Psoas muscle (tissue), 8 donors: ENCODE data around the gene CEACAM19. TPM values are rescaled to one million over a fixed set of nuclear protein-coding genes. Genes with fewer than 3 reads are reported as not detected.
"Not testable (repeated sequence)": the region's sequence is repeated elsewhere in the genome, so short reads cannot be mapped to it uniquely, and the experiment has no call there.

ENCODE experiments used
- ATAC-seq, 4 donors: fragments of 200-7000 bp; cut with Tn5 transposase; one replicate each; pipeline ENCODE4 v1.9.1; 2020; ENCODE audit warnings: moderate library complexity in 3 of 4, mild to moderate bottlenecking in 2 of 4
- DNase-seq, 2 donors: peaks; one replicate each; pipeline ENCODE4 v3.0.0-alpha.2; 2020
- H3K27ac ChIP-seq: fragments of 200-600 bp; one replicate; pipeline ENCODE4 v1.8.0; 2022
- H3K27me3 ChIP-seq, 3 donors: fragments of 200-600 bp in 1 of 3; one replicate each; pipeline versions ENCODE4 v1.6.1 to v1.8.0; 2013 to 2022; ENCODE audit warnings: low read length in 2 of 3, mild to moderate bottlenecking in 2 of 3, moderate library complexity in 1 of 3; ENCODE audit not compliant: insufficient read depth in 3 of 3
- H3K36me3 ChIP-seq, 2 donors: fragments of 200-600 bp in 1 of 2; one replicate each; pipeline versions ENCODE4 v1.6.1 to v1.8.0; 2013 to 2022; ENCODE audit warnings: low read depth in 1 of 2, mild to moderate bottlenecking in 1 of 2, moderate library complexity in 1 of 2; ENCODE audit not compliant: insufficient read depth in 1 of 2
- H3K4me1 ChIP-seq: fragments of 200-600 bp; one replicate; pipeline ENCODE4 v1.8.0; 2022
- H3K4me3 ChIP-seq: fragments of 200-600 bp; one replicate; pipeline ENCODE4 v1.8.0; 2022; ENCODE audit warnings: mild to moderate bottlenecking
- H3K9me3 ChIP-seq: fragments of 200-600 bp; one replicate; pipeline ENCODE4 v1.8.0; 2022
- whole genome bisulfite sequencing, 3 donors: extraction: QIAGEN DNeasy Blood & Tissue Kit; methylation state at CpG; one replicate each; pipeline versions ENCODE4 v1.1.6 to v1.1.7; 2013; 5-methylcytosine and 5-hydroxymethylcytosine counted together
- intact Hi-C, 2 donors: fragments of 100-400 bp; cut with DNase I; formaldehyde crosslinking; loops; one replicate each; pipeline versions ENCODE4 v1.11.0 to v1.14.2; 2022
- polyA plus RNA-seq, 3 donors: library from polyadenylated mRNA; stranded (reverse); fragments of 200-250 nt; gene quantifications; one replicate each; pipeline ENCODE4 v1.2.3, GENCODE V29; 2013
- total RNA-seq, 4 donors: library from RNA; stranded (reverse); fragmentation: NEBNext Ultra II Directional in 2 of 4; extraction: Animal tissue kit (Norgen Biotek cat#: 25700) in 2 of 4; gene quantifications; one replicate each; pipeline versions ENCODE4 v1.2.1 to v1.2.4, GENCODE V29; 2021 to 2023
- TF ChIP-seq, protein P1 (sequence below): fragments of 200-600 bp; IDR thresholded peaks from one replicate; pipeline ENCODE4 v1.8.0; 2022; ENCODE audit warnings: antibody characterized with exemption
- donor health status: healthy with polysubstance abuse.
- donor health status: DM: no; HTN: no; CAD: no; lungs with moderate emphysema.
- donor health status: Bipolar disorder and iron deficiency.
- donor health status: healthy.
- donor health status: DM: yes; HTN: yes; CAD: no.
- donor health status: DM: no; HTN: no; CAD: no.
- donor health status: DM: no; HTN: no; CAD: no.
- donor health status: DM: yes; HTN: yes; CAD: no.

The CEACAM19 gene
- total and polyA plus RNA-seq, 7 donors: 3.7 to 14.7 (median 8.6) TPM

DNA sequence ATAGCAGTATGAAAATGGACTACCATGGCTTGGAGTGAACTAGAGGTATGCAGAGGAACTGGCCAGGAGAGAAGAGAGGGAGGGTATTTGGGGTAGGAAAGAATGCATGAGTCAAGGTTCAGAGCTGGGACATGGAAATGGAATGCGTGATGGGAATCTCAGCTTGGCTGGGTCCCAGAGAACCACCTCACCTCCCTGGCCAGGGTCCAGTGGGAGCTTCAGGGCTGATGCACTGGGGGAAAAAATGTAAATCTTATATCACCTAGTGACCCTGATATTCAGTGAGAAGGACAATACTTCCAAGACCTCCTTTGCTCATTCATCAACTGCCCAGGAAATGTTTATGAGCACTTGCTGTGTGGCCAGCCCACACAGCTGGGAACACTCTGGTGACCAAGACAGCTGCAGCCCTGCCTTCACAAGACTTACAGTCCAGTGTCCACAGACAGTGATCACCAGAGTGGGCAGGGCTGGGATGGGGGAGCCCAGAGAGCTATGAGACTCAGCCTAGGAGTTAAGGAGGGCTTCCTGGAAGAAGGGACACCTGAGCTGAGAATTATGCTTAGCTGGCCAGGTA, 45.1 kb upstream of the CEACAM19 start:
- Histone ChIP-seq H3K27ac (peak overlapping the region; percentile 44), H3K4me1 (no peaks in the 10 kb centered on the region), H3K4me3 (no peak overlapping the region), H3K27me3 (no peaks in the 10 kb centered on the region), H3K9me3 (no peaks in the 10 kb centered on the region), H3K36me3 (no peaks in the 10 kb centered on the region)
- DNase-seq (no peak), ATAC-seq (peak; percentile 33 to 84 (median 78))
- intact Hi-C loops: no loop called here
- WGBS, 3 donors: 11 to 20% (median 20%) methylated on average over 1 of the region's 1 CpG
- TF ChIP-seq, protein P1, sequence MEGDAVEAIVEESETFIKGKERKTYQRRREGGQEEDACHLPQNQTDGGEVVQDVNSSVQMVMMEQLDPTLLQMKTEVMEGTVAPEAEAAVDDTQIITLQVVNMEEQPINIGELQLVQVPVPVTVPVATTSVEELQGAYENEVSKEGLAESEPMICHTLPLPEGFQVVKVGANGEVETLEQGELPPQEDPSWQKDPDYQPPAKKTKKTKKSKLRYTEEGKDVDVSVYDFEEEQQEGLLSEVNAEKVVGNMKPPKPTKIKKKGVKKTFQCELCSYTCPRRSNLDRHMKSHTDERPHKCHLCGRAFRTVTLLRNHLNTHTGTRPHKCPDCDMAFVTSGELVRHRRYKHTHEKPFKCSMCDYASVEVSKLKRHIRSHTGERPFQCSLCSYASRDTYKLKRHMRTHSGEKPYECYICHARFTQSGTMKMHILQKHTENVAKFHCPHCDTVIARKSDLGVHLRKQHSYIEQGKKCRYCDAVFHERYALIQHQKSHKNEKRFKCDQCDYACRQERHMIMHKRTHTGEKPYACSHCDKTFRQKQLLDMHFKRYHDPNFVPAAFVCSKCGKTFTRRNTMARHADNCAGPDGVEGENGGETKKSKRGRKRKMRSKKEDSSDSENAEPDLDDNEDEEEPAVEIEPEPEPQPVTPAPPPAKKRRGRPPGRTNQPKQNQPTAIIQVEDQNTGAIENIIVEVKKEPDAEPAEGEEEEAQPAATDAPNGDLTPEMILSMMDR: no peak

DNA sequence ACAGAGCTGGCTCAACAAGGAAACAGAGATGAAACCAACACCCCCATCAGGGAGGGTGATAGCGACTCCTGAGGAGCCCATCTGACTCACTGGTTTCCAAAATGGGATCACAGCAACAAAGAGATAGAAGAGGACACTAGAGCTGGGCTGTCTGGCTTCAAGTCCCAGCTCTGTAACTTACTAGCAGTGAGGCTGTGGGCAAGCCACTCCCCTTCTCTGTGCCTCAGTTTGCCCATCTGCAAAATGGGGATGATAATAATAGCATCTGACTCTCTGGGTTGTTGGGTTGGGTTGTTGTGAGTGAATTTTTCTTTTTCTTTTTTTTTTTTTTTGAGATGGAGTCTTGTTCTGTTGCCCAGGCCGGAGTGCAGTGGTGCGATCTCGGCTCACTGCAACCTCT, 43.7 kb upstream of the CEACAM19 start:
- H3K27ac ChIP-seq: no peak overlapping the region
- no peaks in the 10 kb centered on the region for H3K36me3 ChIP-seq
- H3K9me3 ChIP-seq: no peaks in the 10 kb centered on the region
- no peak for DNase-seq
- no peak for ATAC-seq
- intact Hi-C loops: no loop called here
- TF ChIP-seq, protein P1: no peak
- H3K4me3 ChIP-seq: no peak overlapping the region
- 92 to 99% (median 97%) methylated on average over 4 of the region's 4 CpGs for WGBS, 3 donors
- no peaks in the 10 kb centered on the region for H3K4me1 ChIP-seq
- H3K27me3 ChIP-seq: no peaks in the 10 kb centered on the region

DNA sequence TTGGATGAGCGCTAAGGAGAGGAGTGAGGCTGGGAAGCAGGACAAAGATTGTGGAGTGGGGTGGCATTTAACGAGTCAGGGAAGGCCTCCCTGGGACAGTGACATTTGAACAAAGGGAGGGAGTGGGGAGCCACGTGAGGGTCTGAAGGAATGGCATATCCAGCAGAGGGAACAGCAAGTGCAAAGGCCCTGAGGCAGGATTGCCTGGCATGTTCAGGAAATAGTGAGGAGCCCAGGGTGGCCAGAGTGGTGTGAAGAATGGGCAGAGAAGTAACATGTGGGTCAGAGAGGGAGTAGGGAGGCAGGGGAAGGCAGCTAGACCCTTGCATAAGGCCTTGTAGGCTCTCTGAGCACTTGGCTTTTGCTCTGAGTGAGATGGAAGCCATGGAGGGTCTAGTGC, 42.5 kb upstream of the CEACAM19 start:
- Histone ChIP-seq H3K4me1 (no peaks in the 10 kb centered on the region), H3K27me3 (no peaks in the 10 kb centered on the region), H3K27ac (no peak overlapping the region), H3K36me3 (no peaks in the 10 kb centered on the region), H3K9me3 (no peaks in the 10 kb centered on the region), H3K4me3 (no peak overlapping the region)
- ATAC-seq: no peak
- intact Hi-C loops: no loop called here
- WGBS, 3 donors: 87 to 90% (median 90%) methylated on average over 3 of the region's 3 CpGs
- DNase-seq: no peak
- TF ChIP-seq, protein P1: no peak

DNA sequence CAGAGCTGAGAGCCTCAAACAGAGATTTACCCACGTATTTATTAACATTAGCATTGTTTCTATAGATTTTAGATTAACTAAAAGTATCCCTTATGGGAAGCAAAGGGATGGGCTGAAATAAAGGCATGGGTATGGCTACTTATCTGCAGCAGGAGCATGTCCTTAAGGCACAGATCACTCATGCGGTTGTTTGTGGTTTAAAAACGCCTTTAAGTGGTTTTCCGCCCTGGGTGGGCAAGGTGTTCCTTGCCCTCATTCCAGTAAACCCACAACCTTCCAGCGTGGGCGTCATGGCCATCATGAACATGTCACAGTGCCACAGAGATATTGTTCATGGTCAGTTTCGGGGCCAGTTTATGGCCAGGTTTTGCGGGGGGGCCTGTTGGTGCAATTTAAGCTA, 39.7 kb upstream of the CEACAM19 start:
- H3K4me1 ChIP-seq, intact Hi-C loops, H3K27ac ChIP-seq, H3K36me3 ChIP-seq, DNase-seq, H3K9me3 ChIP-seq, ATAC-seq, H3K27me3 ChIP-seq, H3K4me3 ChIP-seq: not testable (repeated sequence)
- 89 to 94% (median 94%) methylated on average over 8 of the region's 8 CpGs for WGBS, 3 donors

DNA sequence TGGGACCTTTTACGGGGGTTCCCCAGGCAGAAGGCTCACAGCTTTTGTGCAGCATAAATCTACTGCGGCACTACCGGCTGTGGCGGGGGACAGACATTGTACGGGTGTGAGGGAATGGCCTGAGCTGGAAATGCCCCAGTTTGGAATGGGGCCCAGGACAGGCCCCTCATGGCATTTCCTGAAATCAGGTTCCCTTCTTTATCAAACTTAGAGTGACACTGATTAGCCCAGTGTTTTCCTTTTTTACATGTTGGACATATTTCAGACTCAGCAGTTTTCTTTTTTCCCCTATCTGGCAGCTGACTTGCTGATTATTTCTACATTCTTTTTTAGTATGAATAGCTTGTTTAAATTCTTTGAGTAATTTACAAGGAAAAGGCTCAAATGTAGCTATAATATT, 37.2 kb upstream of the CEACAM19 start:
- H3K4me3 ChIP-seq: peak overlapping the region; percentile 29
- DNase-seq, H3K36me3 ChIP-seq, intact Hi-C loops, H3K9me3 ChIP-seq, H3K4me1 ChIP-seq, H3K27me3 ChIP-seq, ATAC-seq, H3K27ac ChIP-seq: not testable (repeated sequence)
- WGBS, 3 donors: 2 to 10% (median 8%) methylated on average over 5 of the region's 5 CpGs

DNA sequence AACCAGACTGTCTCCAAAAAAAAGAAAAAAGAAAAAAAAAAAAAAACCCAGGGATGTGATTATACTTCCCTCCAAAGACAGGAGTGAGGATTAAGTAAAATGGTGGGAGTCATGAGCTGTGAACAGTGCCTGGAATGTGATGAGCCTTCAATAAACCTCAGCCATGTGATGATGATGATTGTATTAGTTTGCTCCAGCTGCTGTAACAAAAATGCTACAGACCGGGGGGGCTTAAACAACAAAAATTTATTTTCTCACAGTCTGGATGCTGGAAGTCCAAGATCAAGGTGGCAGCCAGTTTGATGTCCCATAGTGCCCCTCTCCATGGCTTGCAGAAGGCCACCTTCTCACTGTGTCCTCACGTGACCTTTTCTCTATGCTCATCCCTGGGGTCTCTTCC, 36.5 kb upstream of the CEACAM19 start:
- H3K27ac ChIP-seq: no peak overlapping the region
- H3K4me1 ChIP-seq: no peaks in the 10 kb centered on the region
- no peaks in the 10 kb centered on the region for H3K36me3 ChIP-seq
- intact Hi-C loops: no loop called here
- DNase-seq: no peak
- H3K4me3 ChIP-seq: no peak overlapping the region
- no peak for ATAC-seq
- no peaks in the 10 kb centered on the region for H3K27me3 ChIP-seq
- WGBS, 3 donors: 71 to 85% (median 80%) methylated on average over 2 of the region's 2 CpGs
- TF ChIP-seq, protein P1: no peak
- H3K9me3 ChIP-seq: no peaks in the 10 kb centered on the region
